GM19455 (cell line): Measurements from ENCODE around the gene CPLX1.
"Not testable (repeated sequence)": the region's sequence is repeated elsewhere in the genome, so short reads cannot be mapped to it uniquely, and the experiment has no call there.

Experiments
- ATAC-seq: cut with Tn5 transposase; IDR thresholded peaks from one replicate; pipeline ENCODE4 v1.9.1; 2021; ENCODE audit not compliant: unreplicated experiment

CPLX1 gene

DNA sequence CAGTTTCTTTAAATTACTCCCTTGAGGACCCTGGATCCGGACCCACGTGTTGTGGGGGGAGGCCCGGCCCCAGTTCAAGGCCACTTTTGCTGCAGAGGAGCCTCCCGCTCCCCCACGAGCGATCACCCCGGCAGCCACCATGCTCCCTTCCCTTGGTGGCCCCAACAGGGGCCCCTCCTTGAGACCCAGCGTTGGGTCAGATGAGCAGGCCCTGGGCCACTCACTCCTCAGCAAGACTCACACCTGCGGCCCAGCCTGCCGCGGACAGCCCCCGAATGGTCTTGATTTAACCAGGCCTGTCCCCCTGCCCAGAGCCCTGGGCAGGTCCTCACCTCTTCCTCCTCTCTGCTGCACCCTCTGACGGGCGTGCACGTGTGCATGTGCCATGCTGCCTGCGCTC is 4.3 kb downstream of the CPLX1 start:
- no peak for ATAC-seq

DNA sequence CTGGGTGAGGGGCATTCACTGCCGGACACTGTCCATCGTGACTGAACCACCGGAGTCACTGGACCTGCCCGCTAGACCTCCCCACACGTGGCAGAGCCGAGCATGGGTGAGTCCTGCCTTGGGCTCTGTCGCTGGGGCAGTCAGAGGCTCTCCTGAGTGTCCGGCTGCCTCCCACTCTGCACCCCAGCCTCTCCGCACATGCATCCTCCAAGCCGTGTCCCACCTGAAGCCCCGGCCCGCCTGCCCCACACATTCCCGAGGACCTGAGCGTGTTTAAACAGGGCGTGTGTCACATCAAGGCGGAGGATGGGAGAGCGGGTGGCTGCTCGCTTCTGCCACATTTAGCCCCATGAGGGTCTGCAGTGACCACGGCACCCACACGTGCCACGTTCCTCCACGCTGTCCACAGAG is 4.7 kb downstream of the CPLX1 start:
- ATAC-seq = no peak

DNA sequence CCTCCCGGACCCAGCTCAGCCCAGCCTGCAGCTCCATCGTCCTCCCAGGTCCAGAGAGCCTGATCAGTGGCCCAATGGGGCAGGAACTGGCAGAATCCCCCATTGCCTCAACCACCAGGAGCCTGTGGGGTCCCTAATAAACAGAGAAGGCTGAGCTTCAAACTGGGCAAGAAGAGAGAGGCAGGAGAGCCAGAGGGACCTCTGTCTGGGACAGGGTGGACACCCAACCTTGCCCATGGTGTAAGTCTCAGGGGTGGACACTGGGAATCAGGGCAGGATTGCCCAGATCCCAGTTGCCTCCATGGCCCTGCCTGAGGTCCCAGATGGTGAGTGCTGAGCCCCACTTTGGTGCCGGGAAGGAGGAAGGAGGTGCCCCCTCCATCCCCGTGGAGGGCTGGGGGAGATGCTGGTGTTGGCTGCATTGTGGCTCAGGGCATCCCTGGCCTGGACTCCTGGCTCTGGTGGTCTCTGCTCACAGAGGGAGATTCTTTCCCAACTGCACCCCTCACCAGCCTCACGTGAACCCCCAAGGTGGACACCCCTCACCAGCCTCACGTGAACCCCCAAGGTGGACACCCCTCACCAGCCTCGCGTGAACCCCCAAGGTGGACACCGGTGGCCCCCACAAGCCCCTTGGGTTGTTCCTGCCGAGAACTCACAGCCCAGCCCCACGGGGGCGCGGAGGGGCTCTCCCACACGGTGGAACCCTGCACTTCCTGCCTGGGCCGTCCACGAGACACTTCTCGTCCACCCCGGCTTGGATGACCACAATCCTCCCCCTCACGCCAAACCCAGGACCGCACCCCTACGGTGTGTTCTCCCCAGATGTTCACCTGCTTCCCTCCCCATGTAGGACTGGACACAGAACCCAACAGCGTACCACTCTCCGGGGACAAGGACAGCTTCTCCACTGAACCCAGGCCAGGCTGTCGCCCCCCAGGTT is 5.4 kb downstream of the CPLX1 start:
- no peak for ATAC-seq

DNA sequence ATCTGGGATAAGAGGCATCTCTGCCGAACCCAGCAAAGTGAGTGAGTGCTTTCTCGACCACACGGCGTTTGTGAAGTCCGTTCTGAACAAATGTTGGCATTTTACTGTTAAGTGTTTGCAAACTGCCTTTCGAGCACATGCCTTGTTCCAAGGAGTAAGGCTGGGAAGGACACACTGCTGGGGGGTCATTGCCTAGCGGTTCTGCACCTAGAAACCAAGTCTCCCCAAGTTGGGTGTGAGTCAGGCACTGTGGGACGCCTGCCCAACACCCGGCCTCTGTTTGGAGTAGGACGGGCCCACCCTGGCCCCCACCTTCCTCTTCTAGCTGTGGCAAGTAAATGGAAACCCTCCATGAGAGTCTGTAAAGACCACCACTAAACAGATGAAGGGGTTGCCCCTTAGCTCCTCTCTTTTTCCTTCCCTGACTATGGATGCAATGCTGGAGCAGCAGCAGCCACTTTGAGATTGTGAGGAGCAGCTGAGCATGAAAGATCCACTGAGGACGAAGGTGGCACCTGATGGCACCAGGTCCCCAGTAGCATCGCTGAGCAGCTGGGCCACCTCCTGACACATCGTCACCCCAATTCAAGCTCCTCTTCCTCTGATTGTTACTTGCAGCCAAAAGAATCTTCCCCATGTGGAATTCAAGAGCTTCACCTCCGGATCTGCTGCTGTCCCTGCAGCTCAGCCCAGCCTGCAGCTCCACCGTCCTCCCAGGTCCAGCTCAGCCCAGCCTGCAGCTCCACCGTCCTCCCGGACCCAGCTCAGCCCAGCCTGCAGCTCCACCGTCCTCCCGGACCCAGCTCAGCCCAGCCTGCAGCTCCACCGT is 6.3 kb downstream of the CPLX1 start:
- ATAC-seq = no peak

DNA sequence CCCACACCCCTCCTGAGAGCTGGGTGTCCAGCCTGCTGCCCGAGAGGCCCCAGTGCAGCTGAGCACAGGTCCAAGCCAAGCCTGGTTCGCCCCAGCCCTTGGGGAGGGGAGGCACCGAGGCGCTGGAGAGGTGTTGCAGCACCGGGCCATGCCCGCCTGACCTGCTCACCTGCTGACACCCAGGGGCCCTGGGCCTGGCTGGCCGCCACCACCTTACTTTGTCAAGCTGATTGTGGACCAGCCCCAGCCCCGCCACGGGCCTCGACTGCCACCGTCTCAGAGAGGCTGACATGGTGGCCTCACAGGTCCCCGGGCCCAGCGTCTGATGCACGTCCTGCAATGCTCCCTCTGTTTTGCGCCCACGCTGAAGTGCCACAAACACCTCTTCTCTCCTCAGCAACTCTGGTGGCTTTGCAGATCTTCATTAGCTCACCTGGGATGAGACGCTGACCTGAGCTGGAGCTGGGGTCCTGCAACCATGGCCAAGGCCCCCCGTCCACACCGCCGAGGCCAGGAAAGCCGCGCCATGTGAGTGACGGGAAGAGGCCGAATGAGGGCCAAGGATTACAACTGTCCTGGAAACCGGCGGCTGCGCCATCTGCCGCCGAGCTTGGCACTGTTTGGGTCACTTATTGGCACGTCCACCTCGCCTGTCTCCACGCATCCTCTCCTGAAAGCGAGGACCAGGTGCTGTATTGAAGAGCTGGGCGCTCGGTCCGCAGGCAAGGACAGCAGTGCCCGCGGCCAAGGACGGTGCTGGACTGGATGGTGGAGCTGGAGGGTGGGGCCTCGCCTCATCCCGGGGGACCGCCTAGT is 7.6 kb downstream of the CPLX1 start:
- ATAC-seq = no peak

DNA sequence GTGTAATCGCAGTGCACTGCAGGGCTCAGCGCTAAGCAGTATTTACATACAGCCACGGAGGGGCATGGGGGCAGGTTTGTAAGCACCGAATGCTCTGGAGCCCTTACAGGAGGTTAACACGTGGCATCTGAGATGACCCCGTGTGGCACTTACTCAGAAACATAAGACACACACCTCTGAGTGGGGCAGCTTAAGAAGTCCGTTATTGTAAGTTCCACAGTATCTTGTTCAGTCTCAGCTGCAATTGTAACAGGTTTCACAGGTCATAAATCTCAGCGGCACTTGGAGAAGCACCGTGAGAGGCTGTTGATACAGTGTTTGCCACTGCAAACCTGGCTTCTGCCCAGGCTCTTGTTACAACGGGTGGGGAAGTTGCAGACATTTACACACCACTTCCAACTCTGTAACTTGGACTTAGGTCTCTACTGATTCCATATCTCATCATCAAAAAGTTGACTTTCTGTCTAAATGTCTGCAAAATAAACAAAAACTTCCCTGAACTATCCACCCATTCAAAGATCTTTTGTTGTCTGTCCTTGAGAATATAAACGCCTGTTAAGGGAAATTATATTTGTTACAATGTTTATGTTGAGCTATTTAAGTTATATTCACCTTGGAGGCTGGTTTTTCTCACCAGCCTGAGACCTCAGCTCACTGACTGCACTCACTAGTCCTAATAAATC is 10.3 kb downstream of the CPLX1 start:
- ATAC-seq = no peak

DNA sequence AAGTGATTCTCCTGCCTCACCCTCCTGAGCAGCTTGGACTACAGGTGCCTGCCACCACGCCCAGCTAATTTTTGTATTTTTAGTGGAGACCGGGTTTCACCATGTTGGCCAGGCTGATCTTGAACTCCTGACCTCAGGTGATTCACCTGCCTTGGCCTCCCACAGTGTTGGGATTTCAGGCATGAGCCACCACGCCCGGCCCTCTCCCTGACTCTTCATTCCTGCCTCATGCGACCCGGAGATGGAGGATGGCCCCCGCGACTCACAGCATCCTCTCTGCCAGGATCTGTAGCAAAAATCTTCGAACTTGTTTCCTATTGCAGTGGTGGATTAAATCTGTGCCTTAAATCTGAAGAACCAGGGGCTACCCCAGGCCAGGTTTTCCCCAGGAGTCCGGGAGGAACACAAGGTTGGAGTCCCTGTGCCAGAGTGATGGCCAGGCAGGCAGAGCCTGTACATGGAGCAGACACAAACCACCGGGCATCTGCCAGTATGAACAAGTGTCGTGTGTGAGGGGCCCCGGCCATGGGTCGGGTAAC is 11.5 kb downstream of the CPLX1 start:
- ATAC-seq = no peak

DNA sequence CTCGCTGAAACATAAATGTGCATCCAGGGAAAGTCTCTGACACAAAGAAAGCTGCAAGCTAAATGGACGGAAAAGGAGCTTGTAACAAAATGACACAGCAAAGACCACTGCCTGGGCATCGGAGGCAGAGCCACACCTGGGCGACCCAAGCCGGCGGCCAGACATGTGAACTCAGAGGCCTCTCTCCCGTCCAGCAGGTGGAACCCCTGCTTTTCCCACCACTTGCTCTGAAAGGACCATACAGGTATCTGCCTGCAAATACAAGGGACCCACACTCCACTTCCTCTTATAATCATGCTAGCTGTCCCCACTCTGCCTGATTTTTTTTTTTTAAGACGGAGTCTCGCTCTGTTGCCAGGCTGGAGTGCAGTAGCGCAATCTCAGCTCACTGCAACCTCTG is 12.0 kb downstream of the CPLX1 start:
- no peak for ATAC-seq

DNA sequence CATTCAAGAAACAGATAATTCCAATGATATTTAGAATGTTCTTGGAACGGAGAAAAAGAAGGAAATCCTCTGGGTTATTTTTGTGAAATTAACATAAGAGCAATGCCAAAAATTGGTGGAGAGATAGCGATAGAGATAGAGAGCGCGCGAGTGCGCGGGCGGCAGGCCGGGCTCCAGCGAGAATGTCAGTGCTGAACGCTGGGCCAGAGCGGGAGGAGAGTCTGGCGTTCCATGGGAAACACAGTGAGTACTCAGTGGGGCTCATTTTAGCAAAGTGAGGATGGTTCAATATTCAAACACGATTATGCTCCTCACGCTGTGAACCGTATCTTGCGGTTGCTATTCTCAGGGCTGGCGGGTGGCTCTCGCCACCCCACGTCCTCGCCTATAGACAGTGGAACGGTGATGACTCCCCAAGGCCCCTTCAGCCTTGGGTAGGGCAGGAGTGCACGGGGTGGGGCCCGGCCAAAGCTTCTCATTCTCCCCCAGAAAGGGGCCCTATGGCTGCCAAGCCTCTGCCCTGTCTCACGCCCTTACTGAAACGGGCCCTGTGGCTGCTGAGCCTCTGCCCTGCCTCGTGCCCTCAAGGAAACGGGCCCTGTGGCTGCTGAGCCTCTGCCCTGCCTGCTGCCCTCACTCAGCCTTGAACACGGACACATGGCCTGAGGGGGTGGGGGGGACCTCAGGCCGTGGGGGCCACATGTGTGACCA is 16.9 kb downstream of the CPLX1 start:
- no peak for ATAC-seq

DNA sequence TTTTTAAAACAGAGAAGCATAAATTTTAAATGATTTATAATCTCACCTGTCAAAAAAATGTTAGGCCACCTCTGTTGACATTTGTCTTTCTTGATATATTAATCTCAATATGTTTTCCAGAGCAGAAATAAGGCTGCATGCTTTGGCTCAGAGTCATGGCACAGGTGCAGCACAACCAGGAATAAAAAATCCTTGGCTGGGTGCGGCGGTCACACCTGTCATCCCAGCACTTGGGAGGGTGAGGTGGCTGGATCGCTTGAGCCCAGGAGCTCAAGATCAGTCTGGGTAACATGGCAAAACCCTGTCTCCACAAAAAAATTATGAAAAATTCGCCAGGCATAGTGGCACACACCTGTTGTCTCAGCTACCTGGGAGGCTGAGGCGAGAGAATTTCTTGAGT is 18.1 kb downstream of the CPLX1 start:
- no peak for ATAC-seq

DNA sequence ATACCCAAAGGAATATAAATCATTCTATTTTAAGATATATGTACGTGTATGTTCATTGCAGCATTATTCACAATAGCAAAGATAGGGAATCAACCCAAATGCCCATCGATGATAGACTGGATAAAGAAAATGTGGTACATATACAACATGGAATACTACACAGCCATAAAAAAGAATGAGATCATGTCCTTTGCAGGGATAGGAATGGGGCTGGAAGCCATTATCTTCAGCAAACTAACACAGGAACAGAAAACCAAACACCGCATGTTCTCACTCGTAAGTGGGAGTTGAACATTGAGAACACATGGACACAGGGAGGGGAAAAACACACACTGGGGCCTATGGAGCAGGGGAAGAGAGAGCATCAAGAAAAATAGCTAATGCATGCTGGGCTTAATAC is 18.9 kb downstream of the CPLX1 start:
- not testable (repeated sequence) for ATAC-seq

DNA sequence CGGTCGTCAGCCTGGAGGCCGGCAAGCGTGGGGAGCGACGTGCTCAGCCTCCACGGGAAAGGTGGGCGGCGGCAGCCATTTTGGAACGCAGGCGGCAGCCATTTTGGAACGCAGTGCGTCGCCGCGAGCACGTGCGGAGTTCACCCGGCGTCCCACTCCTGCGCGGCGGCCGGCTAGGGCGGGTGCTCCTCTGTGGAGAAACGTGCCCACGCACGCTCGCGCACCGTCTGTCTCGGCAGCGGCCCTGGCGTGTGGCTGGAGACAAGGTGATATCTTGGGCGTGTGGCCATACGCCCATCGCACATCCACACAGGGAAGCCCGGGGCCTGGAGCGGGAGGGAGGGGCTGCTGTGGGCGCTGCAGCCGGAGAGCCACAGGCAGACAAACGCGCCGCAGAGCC is 21.1 kb downstream of the CPLX1 start:
- no peak for ATAC-seq

DNA sequence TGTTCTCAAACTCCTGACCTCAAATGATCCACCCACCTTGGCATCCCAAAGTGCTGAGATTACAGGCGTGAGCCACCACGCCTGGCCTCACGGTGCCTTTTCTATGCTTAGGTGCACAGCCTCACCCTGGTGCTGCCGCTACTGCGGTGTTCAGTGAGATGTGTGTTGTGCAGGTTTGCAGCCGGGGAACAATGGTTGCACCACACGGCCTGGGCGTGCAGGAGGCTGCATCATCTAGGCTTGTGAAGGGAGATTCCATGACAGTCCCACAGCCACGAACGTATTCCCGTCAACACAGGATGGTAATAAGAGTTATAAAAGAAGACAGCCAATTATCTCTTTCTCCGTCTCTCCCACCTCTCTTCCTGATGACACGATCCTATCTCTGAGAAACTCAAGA is 22.0 kb downstream of the CPLX1 start:
- no peak for ATAC-seq

DNA sequence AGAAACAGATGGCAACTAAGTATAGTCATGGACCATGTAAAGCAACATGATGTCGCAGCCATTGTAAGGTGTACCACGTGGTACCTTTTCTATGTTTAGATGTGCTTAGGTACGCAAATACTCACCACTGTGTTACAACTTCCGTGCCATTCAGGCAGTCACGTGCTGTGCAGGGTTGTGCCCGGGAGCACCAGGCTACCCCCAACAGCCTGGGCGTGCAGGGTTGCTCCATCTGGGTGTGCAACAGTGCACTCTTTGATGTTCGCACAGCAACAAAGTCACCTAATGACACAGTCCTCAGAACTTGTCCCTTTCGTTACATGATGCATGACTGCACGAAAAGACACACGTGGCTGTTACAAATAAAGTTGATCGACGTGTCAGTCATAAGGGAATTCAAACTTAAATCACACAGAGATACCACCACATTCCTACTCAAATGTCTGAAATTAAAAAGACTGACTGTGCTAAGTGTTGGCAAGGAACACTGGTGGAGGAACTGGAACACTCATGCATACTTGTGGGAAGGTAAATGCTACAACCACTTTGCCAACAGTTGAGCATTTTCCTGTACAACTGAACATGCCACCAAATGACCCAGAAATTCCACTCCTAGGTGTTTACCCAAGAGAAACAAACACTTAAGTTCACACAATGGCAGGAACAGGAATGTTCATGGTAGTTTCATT is 24.3 kb downstream of the CPLX1 start:
- ATAC-seq = no peak

DNA sequence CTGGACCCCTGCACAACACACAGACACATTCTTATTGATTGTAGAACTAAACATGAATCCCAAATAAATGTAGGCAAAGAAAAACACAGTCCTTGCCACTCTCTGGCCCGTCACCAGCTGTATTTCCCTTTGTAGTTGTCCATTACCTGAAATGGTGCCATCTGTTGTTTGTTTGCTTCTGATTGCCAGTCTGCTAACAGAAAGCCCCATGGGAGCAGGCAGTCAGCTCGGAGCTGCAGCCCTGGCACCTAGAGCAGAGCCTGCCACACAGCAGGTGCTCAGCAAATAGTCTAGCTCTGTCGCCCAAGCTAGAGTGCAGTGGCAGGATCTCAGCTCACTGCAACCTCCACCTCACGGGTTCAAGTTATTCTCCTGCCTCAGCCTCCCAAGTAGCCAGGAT is 28.9 kb downstream of the CPLX1 start:
- ATAC-seq = no peak

DNA sequence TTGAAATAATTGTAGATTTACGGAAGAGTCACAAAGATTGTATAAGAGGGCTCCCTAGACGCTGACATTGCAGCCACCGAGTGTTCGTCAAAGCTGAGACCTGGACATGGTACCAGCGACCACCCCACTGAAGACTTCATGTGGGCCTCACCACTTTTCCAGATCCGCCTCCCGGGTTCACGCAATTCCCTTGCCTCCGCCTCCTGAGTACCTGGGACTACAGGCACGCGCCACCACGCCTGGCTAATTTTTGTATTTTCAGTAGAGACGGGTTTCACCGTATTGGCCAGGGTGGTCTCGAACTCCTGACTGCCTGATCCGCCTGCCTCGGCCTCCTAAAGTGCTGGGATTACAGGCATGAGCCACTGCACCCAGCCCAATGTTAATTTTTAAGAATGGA is 29.7 kb downstream of the CPLX1 start:
- ATAC-seq = no peak

DNA sequence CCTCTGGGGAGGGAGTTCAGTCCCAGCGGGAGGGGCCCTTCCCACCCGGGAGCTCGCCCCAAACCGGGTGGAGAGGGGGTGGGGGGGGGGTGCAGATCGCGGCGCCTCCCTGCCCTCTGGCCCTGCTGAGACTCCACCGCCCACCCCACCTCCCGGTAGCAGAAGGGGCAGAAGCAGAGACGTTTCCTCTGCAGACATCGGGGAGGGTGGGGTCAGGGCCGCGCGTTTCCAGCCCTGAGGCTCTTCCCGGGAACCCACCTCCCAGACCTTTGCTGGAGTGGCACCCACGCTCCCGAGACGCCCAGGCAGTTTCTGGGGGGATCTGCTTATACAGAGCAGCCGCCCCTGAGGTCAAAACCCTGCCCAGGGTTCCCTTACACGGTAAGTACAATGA is 30.2 kb downstream of the CPLX1 start:
- no peak for ATAC-seq

DNA sequence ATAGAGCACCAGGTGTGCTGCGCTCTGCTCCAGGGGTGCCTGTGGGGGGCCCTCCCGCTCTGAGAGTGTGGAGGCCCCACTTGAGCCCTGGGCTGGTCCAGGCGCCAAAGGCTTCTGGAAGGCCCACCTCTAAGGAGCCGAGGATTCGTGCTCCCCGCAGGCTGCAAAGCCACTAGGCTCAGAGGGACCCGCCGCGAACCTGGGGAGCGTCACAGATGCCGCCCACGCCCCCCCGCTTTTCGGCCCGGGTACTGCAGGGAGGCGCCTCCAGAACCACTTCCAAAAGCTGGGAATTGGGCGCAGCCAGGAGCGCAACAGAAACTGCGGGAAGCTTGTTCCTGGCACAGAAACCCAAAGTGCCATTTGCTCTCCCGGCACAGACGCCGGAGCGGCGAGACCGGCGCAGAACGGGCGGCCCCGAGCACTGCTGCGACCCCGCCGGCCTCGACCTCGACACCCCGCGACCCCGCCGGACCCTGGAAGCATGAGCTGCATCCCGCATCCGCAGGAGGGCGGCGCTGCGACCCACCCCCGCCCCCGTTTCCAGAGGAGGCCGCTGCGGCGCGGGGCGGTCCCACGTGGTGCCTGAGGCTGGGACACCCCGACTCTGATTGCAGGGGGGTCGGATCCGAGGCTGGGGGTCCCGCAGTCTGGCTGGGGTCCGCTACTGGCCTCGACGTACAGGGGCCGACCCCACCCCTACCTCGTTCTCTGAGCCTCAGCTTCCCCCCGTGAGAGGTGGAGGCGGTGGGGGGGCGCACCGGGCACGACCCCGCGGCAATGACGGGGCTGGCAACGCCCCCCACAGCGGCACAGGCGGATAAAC is 30.8 kb downstream of the CPLX1 start:
- no peak for ATAC-seq
